H9 (cell line): Measurements from ENCODE around the gene ASGR1. TPM values are rescaled to one million over a fixed set of nuclear protein-coding genes. Genes with fewer than 3 reads are reported as not detected.
A peak's percentile ranks its signal among the peaks of the same experiment; 100 is the strongest.

Experiments used
- DNase-seq: peaks from one replicate; pipeline ENCODE4 v3.0.0-alpha.2; 2017
- H2AFZ ChIP-seq: one replicate; pipeline ENCODE4 v1.6.1; 2013; ENCODE audit warnings: mild to moderate bottlenecking, low read length, control low read depth, moderate library complexity
- H2AK5ac ChIP-seq: 2 replicates; pipeline ENCODE4 v1.6.1; 2013; ENCODE audit warnings: low read length, control low read depth, mixed read lengths; ENCODE audit not compliant: insufficient read length
- H2BK120ac ChIP-seq: one replicate; pipeline ENCODE4 v1.6.1; 2013; ENCODE audit warnings: low read depth, mild to moderate bottlenecking, low read length, control low read depth, inconsistent platforms; ENCODE audit not compliant: poor library complexity, severe bottlenecking
- H2BK12ac ChIP-seq: 2 replicates; pipeline ENCODE4 v1.6.1; 2013; ENCODE audit warnings: low read length, control low read depth, mixed read lengths, low read depth; ENCODE audit not compliant: insufficient read length
- H2BK15ac ChIP-seq: 2 replicates; pipeline ENCODE4 v1.6.1; 2013; ENCODE audit warnings: low read depth, low read length, control low read depth
- H2BK20ac ChIP-seq: one replicate; pipeline ENCODE4 v1.6.1; 2013; ENCODE audit warnings: low read depth, mild to moderate bottlenecking, low read length, control low read depth, inconsistent platforms; ENCODE audit not compliant: poor library complexity, severe bottlenecking
- H2BK5ac ChIP-seq: 2 replicates; pipeline ENCODE4 v1.6.1; 2013; ENCODE audit warnings: low read length, control low read depth, mixed read lengths; ENCODE audit not compliant: insufficient read length
- H3K14ac ChIP-seq: 2 replicates; pipeline ENCODE4 v1.6.1; 2013; ENCODE audit warnings: low read length, control low read depth; ENCODE audit not compliant: insufficient read depth
- H3K18ac ChIP-seq: 2 replicates; pipeline ENCODE4 v1.6.1; 2013; ENCODE audit warnings: low read depth, mild to moderate bottlenecking, mixed read lengths, low read length, control low read depth; ENCODE audit not compliant: insufficient read length
- H3K23ac ChIP-seq: 2 replicates; pipeline ENCODE4 v1.6.1; 2013; ENCODE audit warnings: low read length, control low read depth, mixed read lengths, low read depth; ENCODE audit not compliant: insufficient read length
- H3K23me2 ChIP-seq: 2 replicates; pipeline ENCODE4 v1.6.1; 2013; ENCODE audit warnings: low read depth, mild to moderate bottlenecking, mixed read lengths, low read length, control low read depth; ENCODE audit not compliant: insufficient read length, poor library complexity, severe bottlenecking
- H3K27ac ChIP-seq: 2 replicates; pipeline ENCODE4 v1.5.1; 2013; ENCODE audit warnings: low read length, control low read depth, mixed read lengths, low read depth; ENCODE audit not compliant: insufficient read length
- H3K27me3 ChIP-seq: 2 replicates; pipeline ENCODE4 v1.6.1; 2013; ENCODE audit warnings: low read length, control low read depth, inconsistent platforms; ENCODE audit not compliant: insufficient read depth
- H3K4ac ChIP-seq: 2 replicates; pipeline ENCODE4 v1.6.1; 2013; ENCODE audit warnings: low read depth, mild to moderate bottlenecking, control low read depth, inconsistent platforms, low read length, moderate library complexity
- H3K4me1 ChIP-seq: 2 replicates; pipeline ENCODE4 v1.6.1; 2013; ENCODE audit warnings: low read length, control low read depth, inconsistent platforms; ENCODE audit not compliant: insufficient read depth
- H3K4me2 ChIP-seq: 2 replicates; pipeline ENCODE4 v1.6.1; 2013; ENCODE audit warnings: low read length, control low read depth, mixed read lengths; ENCODE audit not compliant: insufficient read length, insufficient read depth
- H3K56ac ChIP-seq: 2 replicates; pipeline ENCODE4 v1.6.1; 2013; ENCODE audit warnings: low read depth, mild to moderate bottlenecking, mixed read lengths, low read length, control low read depth; ENCODE audit not compliant: insufficient read length
- H3K79me1 ChIP-seq: 2 replicates; pipeline ENCODE4 v1.6.1; 2013; ENCODE audit warnings: low read depth, mild to moderate bottlenecking, moderate library complexity, low read length, control low read depth, inconsistent platforms; ENCODE audit not compliant: insufficient read depth, poor library complexity, severe bottlenecking
- H3K79me2 ChIP-seq: 2 replicates; pipeline ENCODE4 v1.6.1; 2013; ENCODE audit warnings: low read length, control low read depth, inconsistent platforms; ENCODE audit not compliant: insufficient read depth
- H3K9ac ChIP-seq: 2 replicates; pipeline ENCODE4 v1.6.1; 2013; ENCODE audit warnings: low read length, control low read depth, mixed read lengths; ENCODE audit not compliant: insufficient read length; ENCODE audit errors: extremely low read depth
- H3K9me3 ChIP-seq: one replicate; pipeline ENCODE4 v1.6.1; 2013; ENCODE audit warnings: low read depth, low read length, inconsistent platforms; ENCODE audit not compliant: control insufficient read depth
- H3T11ph ChIP-seq: one replicate; pipeline ENCODE4 v1.6.1; 2013; ENCODE audit warnings: mild to moderate bottlenecking, low read length, control low read depth, inconsistent platforms
- H4K20me1 ChIP-seq: one replicate; pipeline ENCODE4 v1.6.1; 2013; ENCODE audit not compliant: control insufficient read depth, insufficient read length, insufficient read depth
- H4K5ac ChIP-seq: 2 replicates; pipeline ENCODE4 v1.6.1; 2013; ENCODE audit warnings: low read depth, mild to moderate bottlenecking, mixed read lengths, low read length, control low read depth; ENCODE audit not compliant: insufficient read length
- H4K8ac ChIP-seq: replicated peaks from 2 replicates; pipeline ENCODE4 v1.6.1; 2013; ENCODE audit warnings: low read length, control low read depth, mixed read lengths, low read depth; ENCODE audit not compliant: insufficient read length
- H4K91ac ChIP-seq: 2 replicates; pipeline ENCODE4 v1.6.1; 2013; ENCODE audit warnings: low read depth, mild to moderate bottlenecking, moderate library complexity, mixed read lengths, low read length, control low read depth; ENCODE audit not compliant: insufficient read length
- H3K27ac Mint-ChIP-seq, 3 experiments: 2 replicates in 2 of 3; 3 replicates in 1 of 3; pipeline ENCODE4 v1.8.0; 2020 to 2021; ENCODE audit warnings: mixed read lengths in 3 of 3, mild to moderate bottlenecking in 1 of 3, moderate library complexity in 1 of 3
- H3K27me3 Mint-ChIP-seq: 2 replicates; pipeline ENCODE4 v1.8.0; 2021; ENCODE audit warnings: low read depth, mild to moderate bottlenecking, moderate library complexity, mixed read lengths
- H3K36me3 Mint-ChIP-seq, 3 experiments: 2 replicates in 2 of 3; 3 replicates in 1 of 3; pipeline ENCODE4 v1.8.0; 2020 to 2021; ENCODE audit warnings: low read depth in 3 of 3, mixed read lengths in 3 of 3; ENCODE audit not compliant: insufficient read depth in 1 of 3
- H3K4me1 Mint-ChIP-seq, 2 experiments: 2 replicates each; pipeline ENCODE4 v1.8.0; 2020; ENCODE audit warnings: mixed read lengths in 2 of 2
- H3K4me3 Mint-ChIP-seq, 2 experiments: 2 replicates in 1 of 2; 3 replicates in 1 of 2; pipeline ENCODE4 v1.8.0; 2020 to 2021; ENCODE audit warnings: mild to moderate bottlenecking in 2 of 2, mixed read lengths in 2 of 2, moderate library complexity in 1 of 2
- H3K9me3 Mint-ChIP-seq, 2 experiments: 2 replicates in 1 of 2; 3 replicates in 1 of 2; pipeline ENCODE4 v1.8.0; 2020; ENCODE audit warnings: mild to moderate bottlenecking in 2 of 2, mixed read lengths in 2 of 2, moderate library complexity in 1 of 2
- CTCF ChIP-seq: fragments of 200-600 bp; sonication (generic); conservative IDR thresholded peaks from 3 replicates; pipeline ENCODE4 v1.8.0; 2021; ENCODE audit warnings: antibody characterized with exemption, mild to moderate bottlenecking
- WGBS: extraction: QIAGEN DNeasy Blood & Tissue Kit; methylation state at CpG from one replicate; pipeline ENCODE4 v1.1.7; 2013; ENCODE audit warnings: missing lambda C conversion rate, low lambda C conversion rate, mixed read lengths; ENCODE audit not compliant: insufficient read length; ENCODE audit errors: extremely low coverage; 5-methylcytosine and 5-hydroxymethylcytosine counted together
- total RNA-seq: library from RNA; stranded (reverse); gene quantifications from 2 replicates; pipeline ENCODE4 v1.2.1, GENCODE V29; 2021

ASGR1 gene
- total RNA-seq, 1 experiment from 2014 or later, result 5.9 TPM

- Histone ChIP-seq H2BK5ac (no peak overlapping the region), H3K79me2 (no peaks in the 10 kb centered on the region), H3K27me3 (no peaks in the 10 kb centered on the region), H3K27ac (no peak overlapping the region), H2BK20ac (no peak overlapping the region), H4K20me1 (no peaks in the 10 kb centered on the region), H4K5ac (no peak overlapping the region), H4K91ac (no peak overlapping the region), H3K4me2 (peak overlapping the region; percentile 63), H3K18ac (peak overlapping the region; percentile 3), H3K23me2 (peaks cover 5% of the 10 kb centered on the region), H3K4ac (no peak overlapping the region; the same call in 1 of the 2 replicates), H3K9me3 (no peaks in the 10 kb centered on the region), H3K14ac (0 out of 2 replicates have a peak overlapping the region, but pooled peaks have one; percentile 0), H2BK15ac (no peak overlapping the region), H4K8ac (no peak overlapping the region), H2BK12ac (no peak overlapping the region), H3K56ac (no peak overlapping the region), H3K23ac (no peak overlapping the region), H2AFZ (no peak overlapping the region), H3K4me1 (peaks cover 9% of the 10 kb centered on the region; the same call in 1 of the 2 replicates), H3K9ac (no peak overlapping the region), H3K79me1 (no peaks in the 10 kb centered on the region), H3T11ph (no peak overlapping the region), H2BK120ac (no peak overlapping the region), H2AK5ac (no peak overlapping the region)
- Mint-ChIP-seq H3K36me3 (peaks cover 22 to 38% (median 30%) of the 10 kb centered on the region in 3 experiments), H3K27ac (peak overlapping the region; percentile 34 to 97 (median 70); a peak in 4 of 7 replicates), H3K27me3 (no peaks in the 10 kb centered on the region; the same call in none of the 2 replicates), H3K4me1 (peaks cover 28 to 43% of the 10 kb centered on the region in 2 experiments), H3K9me3 (no peaks in the 10 kb centered on the region), H3K4me3 (peak overlapping the region; percentile 66 to 83)
- TF ChIP-seq CTCF, result no peak
- no CpG with 5 or more reads among the region's 15 CpGs for WGBS
- no peak for DNase-seq
These were observed 25.2 kb upstream of the ASGR1 start for GRCh38 chr17:7204336-7204735.
